UCSD-AML1 (cell line): ENCODE results near the gene OR2T11.
"Not testable (repeated sequence)": the region's sequence is repeated elsewhere in the genome, so short reads cannot be mapped to it uniquely, and the experiment has no call there.

Source experiments
- DNase-seq: peaks from one replicate; lab custom pipeline; 2025; ENCODE audit not compliant: unreplicated experiment; lab: John Stamatoyannopoulos, UW

Gene OR2T11

DNA sequence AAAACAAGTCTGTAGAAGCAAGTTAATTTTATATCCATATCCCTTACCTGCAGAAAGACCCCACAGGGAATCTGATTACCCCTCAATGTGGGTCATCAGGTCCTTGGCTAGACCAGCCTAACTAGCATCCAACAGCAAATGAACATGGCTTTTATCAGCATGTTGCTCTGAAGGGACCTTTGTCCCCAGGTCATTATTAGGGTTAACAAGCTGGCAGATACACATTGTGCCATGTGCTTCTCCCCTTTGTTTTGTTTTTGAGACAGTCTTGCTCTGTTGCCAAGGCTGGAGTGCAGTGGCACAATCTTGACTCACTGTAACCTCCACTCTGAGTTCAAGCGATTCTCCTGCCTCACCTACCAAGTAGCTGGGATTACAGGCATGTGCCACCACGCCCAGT is at the start of gene OR2T11:
Gene OR2T11, minus strand, starts transcription at position 101 of the 400 bp plus-strand sequence. CDS start 7,963 bp downstream, outside the sequence.
- not testable (repeated sequence) for DNase-seq

- no peak for DNase-seq
Measured at GRCh38 chr1:248681651-248682050, 46.8 kb upstream of the OR2T11 start.

- DNase-seq = no peak
Measured at GRCh38 chr1:248670003-248670402, 35.1 kb upstream of the OR2T11 start.

DNA sequence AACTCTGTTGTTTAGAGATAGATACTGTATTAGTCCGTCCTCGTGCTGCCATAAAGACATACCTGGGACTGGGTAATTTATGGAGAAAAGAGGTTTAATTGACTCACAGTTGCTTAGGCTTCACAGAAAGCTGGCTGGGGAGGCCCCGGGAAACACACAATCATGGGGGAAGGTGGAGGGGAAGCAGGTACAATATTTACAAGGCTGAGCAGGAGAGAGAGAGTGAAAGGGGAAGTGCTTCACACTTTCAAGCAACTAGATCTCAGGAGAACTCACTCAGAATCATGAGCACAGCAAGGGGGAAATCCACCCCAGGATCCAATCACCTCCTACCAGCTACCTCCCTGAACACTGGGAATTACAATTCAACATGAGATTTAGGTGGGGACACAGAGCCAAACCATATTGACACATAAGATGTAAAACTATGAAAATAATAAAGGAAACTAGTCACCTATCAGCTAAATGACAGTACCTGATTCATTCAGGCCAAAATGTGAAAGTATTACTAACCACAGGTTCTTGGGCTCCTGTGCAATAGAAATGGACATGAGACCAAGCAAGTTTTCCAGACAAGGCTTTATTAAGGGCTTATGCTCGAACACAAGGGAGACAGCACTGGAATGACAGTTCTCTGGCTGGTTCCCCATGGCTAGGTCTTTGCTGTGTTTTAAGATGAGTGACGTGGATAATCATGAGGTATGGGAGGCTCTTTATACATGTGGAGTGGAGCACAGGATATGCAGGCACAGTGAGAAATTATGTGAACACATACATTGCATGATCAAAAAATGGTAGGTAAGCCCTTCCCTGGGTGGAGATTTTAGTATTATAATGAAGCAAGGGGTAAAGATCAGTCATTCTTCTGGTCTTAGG is 28.8 kb upstream of the OR2T11 start:
- not testable (repeated sequence) for DNase-seq

GRCh38 chr1:248656797-248657196 is 21.9 kb upstream of the OR2T11 start:
- DNase-seq = not testable (repeated sequence)

DNA sequence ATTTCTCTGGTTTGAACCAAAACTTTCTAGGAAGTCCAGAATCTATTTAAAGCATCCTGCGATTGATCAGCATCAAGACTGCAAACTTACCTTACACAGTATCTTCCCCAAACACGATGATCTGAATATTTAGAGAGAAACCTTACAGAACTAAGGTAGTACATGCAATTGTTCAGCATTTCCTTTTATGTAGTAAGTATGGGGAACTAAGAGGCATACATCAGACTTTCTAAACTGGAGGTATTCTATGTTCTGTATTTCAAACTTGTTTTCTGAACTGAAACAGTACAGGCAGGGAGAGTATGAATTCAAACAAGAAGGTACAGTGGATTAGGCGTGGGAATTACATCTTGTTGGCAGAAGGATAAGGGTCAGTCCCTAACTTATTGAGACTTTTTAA is 20.5 kb upstream of the OR2T11 start, which contains the start of gene OR2T27:
Gene OR2T27, minus strand, starts transcription at position 175 of the 400 bp plus-strand sequence. CDS start 4,644 bp downstream, outside the sequence.
- not testable (repeated sequence) for DNase-seq

GRCh38 chr1:248648770-248649536 is 14.1 kb upstream of the OR2T11 start:
- DNase-seq = not testable (repeated sequence)

GRCh38 chr1:248645178-248645577 is 10.3 kb upstream of the OR2T11 start, which contains the start of gene OR2T35:
Gene OR2T35, minus strand, starts transcription at chr1:248645278. Its CDS starts 6,020 bp downstream, at chr1:248639258.
- DNase-seq = not testable (repeated sequence)

GRCh38 chr1:248642971-248643651 is 8.2 kb upstream of the OR2T11 start:
- not testable (repeated sequence) for DNase-seq

GRCh38 chr1:248641583-248641982 is 6.7 kb upstream of the OR2T11 start:
- DNase-seq = not testable (repeated sequence)

GRCh38 chr1:248640906-248641305 is 6.0 kb upstream of the OR2T11 start:
- not testable (repeated sequence) for DNase-seq

- not testable (repeated sequence) for DNase-seq
Measured at GRCh38 chr1:248639652-248640051, 4.8 kb upstream of the OR2T11 start.

GRCh38 chr1:248636612-248637011 is 1.7 kb upstream of the OR2T11 start:
- not testable (repeated sequence) for DNase-seq

DNA sequence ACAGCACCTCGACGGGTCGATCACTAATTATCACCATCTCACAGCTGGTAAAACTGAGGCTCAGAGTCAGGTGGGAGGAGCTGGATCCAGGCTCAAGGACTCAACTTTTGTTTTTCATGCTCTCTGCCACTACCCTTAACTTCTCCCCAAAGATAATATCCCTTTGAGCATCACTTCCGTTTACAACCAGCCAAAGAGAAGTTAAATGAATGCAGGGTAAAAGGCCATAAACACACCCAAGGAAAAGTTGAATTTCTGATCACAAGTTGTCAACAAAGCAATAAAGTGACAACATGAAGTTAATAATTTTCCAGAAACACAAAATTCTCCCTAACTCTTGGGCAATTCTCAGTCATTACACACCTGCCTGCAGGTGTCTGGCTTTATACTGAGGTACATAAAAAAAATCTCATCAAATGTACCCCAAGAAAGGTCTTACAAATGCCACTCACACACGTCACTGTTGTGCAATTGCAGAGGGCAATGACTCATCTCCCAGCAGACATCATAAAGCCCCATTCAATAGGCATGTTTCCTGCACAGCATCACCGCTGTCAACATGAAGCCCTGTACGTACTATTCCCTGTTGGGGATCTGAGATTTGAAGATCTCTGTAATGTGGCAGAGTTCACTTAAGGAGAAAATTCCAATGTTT is 3.4 kb downstream of the OR2T11 start:
- no peak for DNase-seq

GRCh38 chr1:248630551-248630950 is 4.3 kb downstream of the OR2T11 start:
- DNase-seq = no peak

- no peak for DNase-seq
Measured at GRCh38 chr1:248627971-248628844, 6.7 kb downstream of the OR2T11 start.

DNA sequence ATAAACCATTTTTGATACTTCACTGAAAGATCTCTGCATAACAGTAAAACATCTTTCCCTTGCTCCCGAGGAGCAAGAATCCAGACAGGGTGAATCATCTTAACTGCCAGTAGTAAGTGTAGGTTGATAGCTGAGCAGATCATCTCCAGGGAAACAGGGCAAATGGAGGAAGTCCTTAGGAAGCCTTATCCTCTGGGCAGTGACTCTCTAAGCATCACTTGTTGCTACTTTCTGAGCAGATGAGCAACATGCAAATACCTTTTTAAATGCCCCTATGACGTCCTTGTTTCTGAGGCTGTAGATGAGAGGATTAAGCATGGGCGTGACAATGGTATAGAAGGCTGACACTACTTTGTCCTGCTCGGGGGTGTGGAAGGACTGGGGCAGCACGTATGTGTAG is 8.9 kb downstream of the OR2T11 start:
- no peak for DNase-seq

DNA sequence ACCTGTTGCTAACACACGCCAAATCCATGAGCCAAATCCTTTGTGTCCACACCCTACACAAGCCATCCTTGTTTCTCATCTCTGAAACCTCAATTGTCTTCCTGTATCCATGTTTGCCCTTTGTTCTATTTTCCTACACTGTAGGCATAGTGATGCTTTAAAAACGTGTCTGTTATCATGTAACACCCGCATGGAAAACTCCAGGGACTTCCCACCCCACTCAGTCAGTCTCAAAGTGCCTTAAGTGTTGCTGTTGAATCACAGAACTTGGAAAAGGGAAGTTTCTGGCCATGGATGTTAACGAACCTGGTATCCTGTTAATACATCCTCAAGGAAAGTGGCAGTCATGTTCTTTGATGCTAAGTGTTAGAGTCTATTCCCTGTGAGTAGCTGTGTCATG is 9.7 kb downstream of the OR2T11 start:
- DNase-seq = no peak

DNA sequence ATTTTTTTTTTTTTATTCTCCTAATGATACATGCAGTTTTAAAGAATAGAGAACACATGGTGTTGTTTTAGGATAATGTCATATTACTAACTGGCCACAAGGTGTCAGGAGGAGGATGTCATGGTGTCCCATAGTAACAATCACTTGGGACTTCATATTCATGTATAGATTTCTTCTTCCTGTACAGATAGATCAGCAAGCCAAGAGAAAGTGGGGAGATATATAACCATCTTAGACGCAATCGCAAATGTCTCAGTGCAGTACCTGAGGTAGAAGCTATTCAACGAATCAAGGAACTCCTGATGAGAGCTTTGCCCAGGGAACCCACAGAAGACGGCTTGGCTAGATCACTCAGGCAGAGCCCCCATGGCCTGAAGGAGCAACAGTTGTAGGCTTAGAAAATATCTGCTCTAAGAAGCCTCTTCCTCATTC is 12.3 kb downstream of the OR2T11 start:
- no peak for DNase-seq
